Measurements from ENCODE around the gene KRT31.
"Not testable (repeated sequence)": the region's sequence is repeated elsewhere in the genome, so short reads cannot be mapped to it uniquely, and the experiment has no call there.

KRT31 gene

DNA sequence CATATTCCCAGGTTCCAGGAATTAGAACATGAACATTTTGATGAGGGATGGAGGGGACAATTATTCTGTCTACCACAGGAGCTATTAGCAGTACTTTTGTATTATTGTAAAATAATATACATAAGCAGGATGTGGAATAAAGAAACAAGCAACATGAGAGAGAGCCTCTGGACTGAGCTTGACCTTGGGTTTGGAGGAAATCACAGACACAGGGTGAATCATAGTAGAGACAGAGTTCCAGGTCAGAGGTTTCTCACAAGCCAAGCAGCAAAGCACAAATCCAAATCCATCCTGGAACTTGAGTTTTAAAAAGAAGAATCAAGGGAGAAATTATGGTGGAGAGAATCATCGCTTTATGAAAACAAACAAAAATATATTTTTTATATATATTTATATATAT lies 5.1 kb downstream of the KRT31 start:
- in situ Hi-C loops (cut with MboI; ENCODE audit: low sequenced_read_pairs): no loop called here

- in situ Hi-C loops (cut with MboI; ENCODE audit: low sequenced_read_pairs): no loop called here
Measured at GRCh38 chr17:41391535-41391934, 5.9 kb downstream of the KRT31 start.

DNA sequence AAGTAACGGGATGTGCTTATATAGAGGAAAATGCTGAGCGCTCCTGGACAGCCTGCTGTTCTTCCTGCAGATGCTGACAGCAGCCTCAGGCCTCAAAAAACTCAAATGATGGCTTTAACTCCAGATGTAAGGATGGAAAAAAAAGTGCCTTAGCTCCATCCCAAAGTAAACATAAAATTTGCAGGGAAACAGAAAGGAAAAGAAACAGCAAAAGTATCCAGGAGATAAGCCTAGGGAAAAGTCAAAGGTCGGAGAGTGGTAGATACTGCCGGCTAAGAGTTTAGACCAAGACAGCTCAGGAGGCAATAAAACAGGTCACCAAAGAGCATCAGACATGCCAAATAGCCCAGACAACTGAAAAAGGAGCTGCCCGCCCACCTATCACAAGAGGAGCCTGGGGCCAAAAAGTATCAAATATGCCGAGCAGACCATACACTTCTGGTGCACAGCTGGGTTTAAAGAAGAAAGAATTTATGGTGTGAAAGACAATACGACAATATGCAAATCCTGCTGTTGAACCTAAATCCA lies 6.9 kb downstream of the KRT31 start:
- in situ Hi-C loops (cut with MboI; ENCODE audit: low sequenced_read_pairs): no loop called here

GRCh38 chr17:41387670-41388069 lies 9.7 kb downstream of the KRT31 start:
- in situ Hi-C loops (cut with MboI; ENCODE audit: low sequenced_read_pairs): no loop called here

DNA sequence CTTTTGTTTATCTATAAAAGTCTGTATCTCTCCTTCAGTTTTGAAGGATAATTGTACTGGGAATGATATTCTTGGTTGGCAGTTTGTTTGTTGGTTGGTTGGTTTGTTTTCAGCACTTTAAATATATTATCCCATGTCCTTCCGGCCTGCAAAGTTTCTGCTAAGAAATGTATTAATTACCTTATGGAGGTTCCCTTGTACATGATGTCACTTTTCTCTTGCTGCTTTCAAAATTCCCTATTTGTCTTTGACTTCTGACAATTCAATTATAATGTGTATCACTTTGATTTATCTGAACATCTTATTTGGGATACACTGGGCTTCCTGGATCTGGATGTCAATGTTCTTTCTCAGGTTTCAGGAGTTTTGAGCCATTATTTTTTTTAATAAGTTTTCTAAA lies 11.2 kb downstream of the KRT31 start:
- in situ Hi-C loops (cut with MboI; ENCODE audit: low sequenced_read_pairs): no loop called here

DNA sequence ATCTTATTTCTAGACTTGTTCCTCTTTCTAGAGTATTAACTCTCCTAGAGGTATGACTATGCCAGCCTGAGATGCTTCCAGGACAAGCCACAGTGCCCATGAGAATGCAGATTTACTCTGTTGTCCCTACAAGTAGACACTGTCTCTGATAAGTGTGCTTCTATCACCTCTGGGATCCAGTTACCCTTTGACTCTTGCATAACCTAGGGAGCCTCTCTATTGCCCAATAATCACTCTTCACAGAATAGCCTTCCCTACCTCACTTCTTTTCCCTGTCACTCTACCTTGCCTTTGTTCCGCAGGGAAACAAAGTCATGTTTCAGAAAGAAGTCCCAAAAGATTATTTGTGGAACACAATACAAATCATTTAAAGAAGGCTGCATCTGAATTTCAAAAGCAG lies 13.7 kb downstream of the KRT31 start:
- in situ Hi-C loops (cut with MboI; ENCODE audit: low sequenced_read_pairs): no loop called here

DNA sequence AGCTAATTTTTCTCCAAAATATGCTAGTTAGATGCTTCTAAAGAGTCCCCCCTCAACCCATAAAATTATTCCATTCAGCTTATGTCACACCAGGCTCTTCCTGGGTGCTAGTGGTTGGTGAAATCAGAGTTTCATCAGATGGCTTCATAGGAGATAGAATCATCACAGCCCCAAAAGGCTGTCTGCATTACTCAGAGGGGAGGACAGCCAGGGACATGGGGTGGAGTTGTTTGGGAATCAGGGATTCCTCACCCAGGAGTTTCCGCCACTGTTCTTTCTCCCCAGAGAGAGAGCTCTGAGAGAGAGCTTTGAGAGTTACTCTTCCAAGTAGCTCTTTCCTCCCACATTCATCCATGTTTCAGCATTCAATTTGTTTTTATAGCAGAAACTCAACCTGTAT lies 15.0 kb downstream of the KRT31 start:
- in situ Hi-C loops (cut with MboI; ENCODE audit: low sequenced_read_pairs): no loop called here

DNA sequence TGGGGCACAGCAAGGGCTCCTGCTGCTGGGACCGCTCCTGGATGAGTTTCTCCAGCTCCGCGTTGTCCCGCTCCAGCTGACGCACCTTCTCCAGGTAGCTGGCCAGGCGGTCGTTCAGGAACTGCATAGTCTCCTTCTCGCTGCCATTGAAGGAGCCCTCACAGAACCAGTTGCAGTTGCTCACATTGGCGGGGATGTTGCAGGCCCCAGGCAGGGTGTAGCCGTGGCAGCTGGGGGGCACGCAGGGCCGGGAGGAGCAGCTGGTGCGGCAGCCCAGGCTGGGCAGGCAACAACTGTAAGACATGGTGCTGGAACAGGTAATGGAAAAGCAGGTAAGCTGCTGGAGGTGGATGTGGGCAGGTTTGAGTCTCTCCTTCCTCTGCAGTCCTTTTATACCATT lies 15.5 kb downstream of the KRT31 start, which contains the start of gene KRT34:
Gene KRT34, minus strand, starts transcription at position 364 of the 400 bp plus-strand sequence. Its CDS starts 60 bp downstream, at position 304.
- in situ Hi-C loops (cut with MboI; ENCODE audit: low sequenced_read_pairs): not testable (repeated sequence)

DNA sequence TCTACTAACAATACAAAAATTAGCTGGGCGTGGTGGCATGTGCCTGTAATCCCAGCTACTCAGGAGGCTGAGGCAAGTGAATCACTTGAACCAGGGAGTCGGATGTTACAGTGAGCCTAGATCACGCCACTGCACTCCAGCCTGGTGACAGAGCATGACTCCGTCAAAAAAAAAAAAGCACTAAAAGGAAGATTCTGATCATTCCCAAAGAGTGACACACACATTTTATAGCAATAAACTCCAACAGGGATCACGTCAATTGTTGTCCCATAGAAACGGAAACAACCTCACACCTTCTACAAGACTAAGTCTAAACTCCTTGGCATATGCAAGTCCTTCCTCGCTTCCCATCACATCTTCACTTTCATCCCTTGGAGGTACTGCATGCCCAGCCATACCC lies 17.3 kb downstream of the KRT31 start:
- in situ Hi-C loops (cut with MboI; ENCODE audit: low sequenced_read_pairs): not testable (repeated sequence)

DNA sequence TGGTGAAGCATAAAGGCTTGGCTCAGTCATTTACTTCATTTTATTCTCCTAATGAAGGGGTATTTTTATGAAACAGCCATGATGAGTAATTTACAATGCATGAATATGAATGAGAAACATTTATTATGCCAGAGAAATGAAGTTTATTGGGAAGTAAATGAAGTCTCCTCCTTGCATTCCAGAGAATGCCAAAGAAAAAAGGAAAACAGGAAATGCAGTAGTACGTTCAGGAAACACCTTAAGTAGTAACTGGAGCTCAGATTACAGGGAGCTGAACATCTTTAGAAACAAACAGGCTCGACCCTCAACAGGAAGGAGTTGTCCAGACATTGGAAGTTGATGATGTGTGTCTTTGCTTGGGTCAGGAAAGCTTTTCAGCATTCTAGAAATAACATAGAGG lies 19.9 kb downstream of the KRT31 start:
- in situ Hi-C loops (cut with MboI; ENCODE audit: low sequenced_read_pairs): no loop called here

DNA sequence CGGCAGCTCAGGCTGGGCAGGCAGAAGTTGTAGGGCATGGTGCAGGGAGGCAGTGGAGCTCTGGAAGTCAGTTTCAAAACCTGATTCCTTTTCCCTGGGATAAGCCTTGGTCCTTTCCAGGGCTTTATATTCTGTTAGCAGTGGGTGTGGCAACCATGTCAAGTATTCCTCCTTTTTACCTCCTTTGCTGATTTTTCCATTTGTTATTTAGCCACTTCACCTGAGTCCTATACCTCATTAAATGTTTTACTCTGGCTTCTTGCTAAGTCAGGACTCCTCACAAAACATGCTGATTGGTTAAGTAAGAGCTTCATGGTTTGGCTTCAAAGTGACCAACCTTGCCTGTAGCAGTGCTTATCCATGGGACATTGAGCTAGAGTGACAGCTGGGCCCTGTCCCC lies 27.7 kb downstream of the KRT31 start, which contains the start of gene KRT33B:
Gene KRT33B, minus strand, starts transcription at position 101 of the 400 bp plus-strand sequence. Its CDS starts 63 bp downstream, at position 38.
- in situ Hi-C loops (cut with MboI; ENCODE audit: low sequenced_read_pairs): no loop called here

DNA sequence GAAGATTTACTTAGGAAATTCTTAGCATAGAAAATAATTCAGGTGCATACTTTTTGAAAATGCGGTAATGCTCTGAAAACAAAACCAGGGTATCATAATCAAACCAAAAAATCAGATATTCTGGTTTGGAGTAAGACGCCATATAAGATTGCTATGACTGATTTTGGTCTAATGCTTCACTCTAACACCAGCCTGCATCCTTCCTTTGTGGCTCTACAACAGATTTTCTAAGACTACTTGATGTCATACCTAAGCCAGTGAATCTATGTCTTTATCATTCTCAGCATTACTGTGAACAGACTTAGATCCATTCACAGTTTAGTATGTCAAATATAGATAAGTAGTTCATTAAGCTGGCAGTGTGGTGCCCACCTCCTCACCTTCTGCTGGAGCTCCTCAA lies 28.4 kb downstream of the KRT31 start:
- in situ Hi-C loops (cut with MboI; ENCODE audit: low sequenced_read_pairs): no loop called here

DNA sequence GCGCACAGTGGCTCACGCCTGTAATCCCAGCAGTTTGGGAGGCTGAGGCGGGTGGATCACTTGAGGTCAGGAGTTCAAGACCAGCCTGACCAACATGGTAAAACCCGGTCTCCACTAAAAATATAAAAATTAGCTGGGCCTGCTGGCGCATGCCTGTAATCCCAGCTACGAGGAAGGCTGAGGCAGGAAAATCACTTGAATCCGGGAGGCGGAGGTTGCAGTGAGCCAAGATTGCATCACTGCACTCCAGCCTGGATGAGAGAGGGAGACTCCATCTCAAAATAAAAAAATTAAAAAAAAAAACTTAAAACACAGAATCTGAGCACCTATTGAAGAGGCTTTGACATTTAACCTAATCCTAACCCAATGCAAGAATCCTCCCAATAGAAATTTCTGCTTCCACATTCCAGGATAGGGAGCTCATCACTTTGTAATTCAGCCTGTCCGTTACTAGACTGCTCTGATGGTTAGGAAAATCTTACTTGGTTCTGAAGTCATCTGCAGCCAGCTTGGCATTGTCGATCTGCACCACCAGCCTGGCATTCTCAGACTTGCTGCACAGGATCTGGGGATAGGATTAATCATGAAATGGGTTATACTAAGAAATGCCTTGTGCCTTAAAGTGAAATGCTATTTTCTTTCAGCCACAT lies 29.9 kb downstream of the KRT31 start:
- in situ Hi-C loops (cut with MboI; ENCODE audit: low sequenced_read_pairs): no loop called here

GRCh38 chr17:41366070-41366469 lies 31.3 kb downstream of the KRT31 start:
- in situ Hi-C loops (cut with MboI; ENCODE audit: low sequenced_read_pairs): no loop called here

DNA sequence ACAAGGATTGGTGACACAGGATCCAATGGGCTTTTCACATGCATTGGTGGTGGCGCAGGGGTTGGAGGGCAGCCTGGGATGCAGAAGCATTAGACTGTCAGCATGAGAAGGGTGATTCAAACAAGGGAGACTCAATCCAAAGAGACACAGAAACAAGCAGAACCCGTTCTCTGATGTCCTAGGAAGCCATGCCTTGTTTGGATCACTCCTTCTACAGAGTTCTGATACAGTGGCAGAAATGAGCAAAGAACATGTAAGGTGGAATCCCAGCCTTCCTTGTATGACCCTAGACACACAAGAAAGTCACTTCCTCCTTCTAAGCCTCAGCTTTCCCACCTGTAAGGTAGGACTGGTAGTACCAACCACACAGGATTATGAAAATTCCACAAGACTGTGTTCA lies 33.5 kb downstream of the KRT31 start:
- in situ Hi-C loops (cut with MboI; ENCODE audit: low sequenced_read_pairs): no loop called here

DNA sequence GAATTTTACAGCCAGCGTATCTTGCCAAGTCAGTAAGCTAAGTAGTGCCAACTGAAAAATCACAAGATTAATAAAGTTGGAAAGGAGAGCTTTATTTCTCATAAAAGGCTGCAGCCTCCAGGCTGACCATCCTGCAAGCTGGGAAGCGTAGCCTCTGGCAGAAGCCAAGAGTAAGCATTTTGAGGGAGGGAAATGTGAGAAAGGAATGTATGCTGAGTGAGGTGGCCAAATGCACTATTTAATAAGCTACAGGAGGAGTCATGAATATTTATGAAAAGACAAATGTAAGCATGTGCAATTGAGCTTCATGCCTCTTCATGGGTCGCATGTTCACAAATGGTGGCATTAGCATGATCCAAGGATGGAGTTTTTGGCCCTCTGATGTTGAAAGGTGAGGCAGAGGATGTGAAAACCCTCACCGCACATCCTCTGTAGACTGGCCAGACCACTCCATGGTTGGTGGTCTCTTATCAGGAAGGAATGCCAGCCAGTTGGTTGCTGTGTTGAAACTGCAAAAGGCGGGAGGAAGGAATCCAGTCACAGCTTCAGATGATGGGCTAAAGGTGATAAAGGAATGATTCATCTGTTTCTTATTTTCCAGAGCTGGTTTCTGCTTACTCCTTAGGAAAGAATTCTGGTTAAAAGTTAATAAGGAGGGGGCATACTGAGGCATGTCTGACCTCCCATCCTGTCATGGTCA lies 37.0 kb downstream of the KRT31 start:
- in situ Hi-C loops (cut with MboI; ENCODE audit: low sequenced_read_pairs): no loop called here

DNA sequence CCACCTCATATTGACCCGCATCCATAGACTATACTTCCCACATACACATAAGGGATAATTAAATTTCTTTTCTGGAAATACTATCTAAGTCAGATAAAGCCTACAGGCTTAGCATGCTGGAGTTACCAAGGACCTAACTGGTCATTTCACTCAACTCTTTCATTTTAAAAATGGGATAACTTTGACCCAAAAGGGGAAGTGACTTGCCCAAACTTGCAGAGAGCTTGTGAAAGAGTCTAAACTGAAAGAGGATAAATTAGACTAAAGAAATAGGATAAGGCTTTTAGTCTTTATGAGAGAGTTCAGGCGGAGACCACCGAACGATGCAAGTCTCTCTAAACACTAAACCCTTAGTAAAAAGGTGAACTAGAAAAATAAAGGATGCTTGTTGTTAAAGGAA lies 42.9 kb downstream of the KRT31 start:
- in situ Hi-C loops (cut with MboI; ENCODE audit: low sequenced_read_pairs): no loop called here

DNA sequence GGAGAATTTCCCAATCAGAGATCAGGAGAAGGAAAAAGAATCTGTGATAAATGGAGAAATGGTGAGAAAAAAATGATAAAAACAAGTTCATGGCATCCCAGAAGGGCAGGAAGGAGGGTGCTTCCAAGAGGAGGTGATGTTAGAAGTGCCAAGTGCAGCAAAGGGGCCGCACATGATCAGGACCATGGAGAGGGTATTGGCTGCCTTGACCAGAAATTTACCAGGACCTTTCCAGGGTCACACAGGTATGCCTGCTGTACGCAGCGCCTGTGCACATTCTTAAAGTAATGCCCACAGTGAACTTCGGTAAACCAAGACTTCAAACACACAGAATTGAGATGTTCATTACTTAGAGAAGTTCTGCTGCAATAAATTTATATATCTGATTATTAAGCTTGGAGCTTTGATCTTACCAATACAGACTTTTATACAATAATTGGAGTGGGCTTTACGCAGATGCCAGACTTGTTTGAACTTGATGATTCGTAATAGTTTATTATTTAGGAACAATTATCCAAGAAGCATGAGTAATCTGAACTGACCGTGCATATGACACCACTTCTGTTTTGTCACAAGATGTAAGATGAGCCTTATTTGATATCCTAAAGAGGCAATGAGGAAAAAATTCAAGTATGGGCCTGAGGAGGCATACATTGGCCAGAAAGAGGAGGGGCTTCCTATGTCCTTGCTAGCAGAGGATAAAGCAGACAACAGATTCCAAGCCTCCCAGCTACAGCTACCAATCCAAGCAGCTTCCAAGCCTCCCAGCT lies 44.6 kb downstream of the KRT31 start:
- in situ Hi-C loops (cut with MboI; ENCODE audit: low sequenced_read_pairs): no loop called here

DNA sequence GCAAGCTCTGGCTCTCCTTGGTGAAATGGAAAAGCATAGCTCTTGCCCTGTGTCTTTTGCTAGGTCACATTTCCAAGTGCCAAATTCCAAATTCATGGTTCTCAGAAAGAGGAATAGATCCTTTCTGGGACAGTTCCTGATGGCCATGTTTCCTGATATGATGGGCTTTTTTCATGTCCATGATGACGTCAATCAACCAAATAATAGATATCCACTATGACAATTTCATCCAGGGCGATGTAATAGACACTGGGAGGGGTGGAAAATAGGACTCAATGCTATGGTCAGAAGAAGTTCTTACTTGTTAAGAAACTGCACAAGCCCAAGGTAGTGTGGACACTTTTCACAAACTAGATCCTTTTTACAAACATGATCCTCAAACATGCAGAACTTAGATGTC lies 46.2 kb downstream of the KRT31 start:
- in situ Hi-C loops (cut with MboI; ENCODE audit: low sequenced_read_pairs): no loop called here

DNA sequence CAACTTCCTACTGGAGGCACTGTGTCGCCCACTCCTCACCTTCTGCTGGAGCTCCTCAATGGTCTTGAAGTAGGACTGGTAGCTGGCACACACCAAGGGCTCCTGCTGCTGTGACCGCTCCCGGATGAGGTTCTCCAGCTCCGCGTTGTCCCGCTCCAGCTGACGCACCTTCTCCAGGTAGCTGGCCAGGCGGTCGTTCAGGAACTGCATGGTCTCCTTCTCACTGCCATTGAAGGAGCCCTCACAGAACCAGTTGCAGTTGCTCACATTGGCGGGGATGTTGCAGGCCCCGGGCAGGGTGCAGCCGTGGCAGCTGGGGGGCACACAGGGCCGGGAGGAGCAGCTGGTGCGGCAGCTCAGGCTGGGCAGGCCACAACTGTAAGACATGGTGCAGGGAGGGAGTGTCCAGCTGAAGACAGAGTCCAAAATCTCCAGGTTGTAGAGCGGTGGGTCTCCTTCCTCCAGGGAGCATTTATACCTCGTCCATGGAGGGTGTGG lies 47.0 kb downstream of the KRT31 start, which contains the start of gene KRT33A:
Gene KRT33A, minus strand, starts transcription at position 448 of the 498 bp plus-strand sequence. Its CDS starts 61 bp downstream, at position 387.
- in situ Hi-C loops (cut with MboI; ENCODE audit: low sequenced_read_pairs): not testable (repeated sequence)
